ENCODE results near the gene DZIP1.

DZIP1 gene

GRCh38 chr13:95643936-95644598, 439 bp downstream of the DZIP1 start:
- no peaks in the 10 kb centered on the region for H3K27me3 ChIP-seq (ENCODE audit: control insufficient read depth, insufficient read depth, low read length, poor library complexity, severe bottlenecking)
- no peaks in the 10 kb centered on the region for H3K9me3 ChIP-seq (ENCODE audit: control insufficient read depth, low read length)
- peak overlapping the region; percentile 77 for H3K4me3 ChIP-seq (ENCODE audit: insufficient read depth, low read depth, low read length)
- WGBS, 2 experiments, result 0% methylated on average over 62 of the region's 62 CpGs
- peak overlapping the region; percentile 82 for H3K27ac ChIP-seq (ENCODE audit: insufficient read depth, low read depth, low read length, poor library complexity, severe bottlenecking)
- peaks cover 5% of the 10 kb centered on the region for H3K36me3 ChIP-seq (ENCODE audit: control insufficient read depth, insufficient read depth, low read length)
- H3K4me1 ChIP-seq (ENCODE audit: control insufficient read depth, insufficient read depth, low read length), result peaks cover 14% of the 10 kb centered on the region

GRCh38 chr13:95643571-95643935, 953 bp downstream of the DZIP1 start:
- WGBS, 2 experiments, result 3 to 5% methylated on average over 16 of the region's 16 CpGs
- H3K9me3 ChIP-seq (ENCODE audit: control insufficient read depth, low read length), result no peaks in the 10 kb centered on the region
- peaks cover 5% of the 10 kb centered on the region for H3K36me3 ChIP-seq (ENCODE audit: control insufficient read depth, insufficient read depth, low read length)
- no peaks in the 10 kb centered on the region for H3K27me3 ChIP-seq (ENCODE audit: control insufficient read depth, insufficient read depth, low read length, poor library complexity, severe bottlenecking)
- H3K4me3 ChIP-seq (ENCODE audit: insufficient read depth, low read depth, low read length), result peak overlapping the region; percentile 77
- H3K4me1 ChIP-seq (ENCODE audit: control insufficient read depth, insufficient read depth, low read length), result peaks cover 14% of the 10 kb centered on the region
- H3K27ac ChIP-seq (ENCODE audit: insufficient read depth, low read depth, low read length, poor library complexity, severe bottlenecking), result peak overlapping the region; percentile 82

- peaks cover 14% of the 10 kb centered on the region for H3K4me1 ChIP-seq (ENCODE audit: control insufficient read depth, insufficient read depth, low read length)
- H3K36me3 ChIP-seq (ENCODE audit: control insufficient read depth, insufficient read depth, low read length), result peaks cover 5% of the 10 kb centered on the region
- H3K27ac ChIP-seq (ENCODE audit: insufficient read depth, low read depth, low read length, poor library complexity, severe bottlenecking), result no peak overlapping the region
- H3K9me3 ChIP-seq (ENCODE audit: control insufficient read depth, low read length), result no peaks in the 10 kb centered on the region
- WGBS, 2 experiments, result 31 to 52% methylated on average over 3 of the region's 3 CpGs
- no peaks in the 10 kb centered on the region for H3K27me3 ChIP-seq (ENCODE audit: control insufficient read depth, insufficient read depth, low read length, poor library complexity, severe bottlenecking)
- H3K4me3 ChIP-seq (ENCODE audit: insufficient read depth, low read depth, low read length), result peak overlapping the region; percentile 77
Observed at GRCh38 chr13:95642999-95643398, 1.5 kb downstream of the DZIP1 start.

DNA sequence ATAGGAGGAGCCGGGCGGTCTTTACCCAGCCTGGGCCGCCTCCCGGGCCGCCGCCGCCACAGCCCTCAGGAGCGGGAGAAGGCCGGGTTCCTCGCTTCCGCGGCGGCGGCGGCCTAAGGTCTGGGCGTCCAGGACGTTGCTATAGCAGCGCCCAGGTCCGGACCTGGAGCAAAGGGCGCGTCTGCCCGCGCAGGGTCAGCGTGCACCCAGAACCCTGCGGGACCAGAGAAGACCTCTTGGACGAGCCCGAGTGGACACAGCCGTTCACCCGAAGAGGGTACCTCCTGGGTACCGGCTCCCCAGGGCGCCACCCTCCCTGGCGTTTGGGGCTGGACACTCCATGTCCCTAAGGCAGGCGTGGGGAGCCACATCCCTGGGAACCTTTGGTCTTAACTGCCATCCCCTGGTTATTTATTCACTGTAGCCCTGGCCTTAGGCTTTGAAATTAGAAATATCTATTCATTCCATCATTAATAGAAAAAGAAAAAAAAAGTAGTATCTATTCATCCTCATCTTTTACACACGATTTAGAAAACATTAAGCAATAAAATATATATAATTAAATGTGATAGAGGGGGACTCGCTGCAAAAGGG, 2.4 kb downstream of the DZIP1 start:
- no peaks in the 10 kb centered on the region for H3K27me3 ChIP-seq (ENCODE audit: control insufficient read depth, insufficient read depth, low read length, poor library complexity, severe bottlenecking)
- H3K36me3 ChIP-seq (ENCODE audit: control insufficient read depth, insufficient read depth, low read length), result peaks cover 5% of the 10 kb centered on the region
- H3K4me3 ChIP-seq (ENCODE audit: insufficient read depth, low read depth, low read length), result peak overlapping the region; percentile 77
- H3K9me3 ChIP-seq (ENCODE audit: control insufficient read depth, low read length), result no peaks in the 10 kb centered on the region
- no peak overlapping the region for H3K27ac ChIP-seq (ENCODE audit: insufficient read depth, low read depth, low read length, poor library complexity, severe bottlenecking)
- 51 to 56% methylated on average over 33 to 34 of the region's 35 CpGs for WGBS, 2 experiments
- peaks cover 14% of the 10 kb centered on the region for H3K4me1 ChIP-seq (ENCODE audit: control insufficient read depth, insufficient read depth, low read length)

- Histone ChIP-seq H3K36me3 (ENCODE audit: control insufficient read depth, insufficient read depth, low read length) (peaks cover 5% of the 10 kb centered on the region), H3K9me3 (ENCODE audit: control insufficient read depth, low read length) (no peaks in the 10 kb centered on the region), H3K4me1 (ENCODE audit: control insufficient read depth, insufficient read depth, low read length) (peaks cover 14% of the 10 kb centered on the region), H3K4me3 (ENCODE audit: insufficient read depth, low read depth, low read length) (peak overlapping the region; percentile 35), H3K27ac (ENCODE audit: insufficient read depth, low read depth, low read length, poor library complexity, severe bottlenecking) (no peak overlapping the region), H3K27me3 (ENCODE audit: control insufficient read depth, insufficient read depth, low read length, poor library complexity, severe bottlenecking) (no peaks in the 10 kb centered on the region)
- 79 to 80% methylated on average over 58 of the region's 58 CpGs for WGBS, 2 experiments
Observed at GRCh38 chr13:95641291-95642027, 3.0 kb downstream of the DZIP1 start.

DNA sequence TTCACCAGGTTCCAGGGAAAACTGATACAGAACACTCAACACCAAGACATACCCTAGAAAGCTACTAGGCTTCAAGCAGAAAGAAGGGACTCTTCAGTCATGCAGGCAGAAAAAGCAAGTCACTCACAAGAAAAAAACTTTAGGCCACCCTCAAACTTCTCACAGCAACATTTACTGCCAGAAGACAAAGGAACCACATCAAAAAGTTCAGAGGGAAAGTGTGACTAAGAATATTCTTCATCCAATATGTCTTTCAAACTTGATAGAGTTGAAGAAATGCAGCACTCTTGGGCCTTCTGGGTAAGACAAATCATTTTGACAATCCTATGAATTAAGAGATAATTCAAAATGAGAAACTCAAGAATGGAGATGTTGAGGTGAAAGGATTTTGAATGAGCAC, 7.7 kb downstream of the DZIP1 start:
- H3K9me3 ChIP-seq (ENCODE audit: control insufficient read depth, low read length), result no peaks in the 10 kb centered on the region
- no peaks in the 10 kb centered on the region for H3K4me1 ChIP-seq (ENCODE audit: control insufficient read depth, insufficient read depth, low read length)
- H3K27ac ChIP-seq (ENCODE audit: insufficient read depth, low read depth, low read length, poor library complexity, severe bottlenecking), result no peak overlapping the region
- H3K36me3 ChIP-seq (ENCODE audit: control insufficient read depth, insufficient read depth, low read length), result peaks cover 16% of the 10 kb centered on the region
- no peak overlapping the region for H3K4me3 ChIP-seq (ENCODE audit: insufficient read depth, low read depth, low read length)
- no peaks in the 10 kb centered on the region for H3K27me3 ChIP-seq (ENCODE audit: control insufficient read depth, insufficient read depth, low read length, poor library complexity, severe bottlenecking)

GRCh38 chr13:95630593-95630992, 13.9 kb downstream of the DZIP1 start:
- no peaks in the 10 kb centered on the region for H3K4me1 ChIP-seq (ENCODE audit: control insufficient read depth, insufficient read depth, low read length)
- H3K27me3 ChIP-seq (ENCODE audit: control insufficient read depth, insufficient read depth, low read length, poor library complexity, severe bottlenecking), result no peaks in the 10 kb centered on the region
- H3K36me3 ChIP-seq (ENCODE audit: control insufficient read depth, insufficient read depth, low read length), result peaks cover 58% of the 10 kb centered on the region
- H3K4me3 ChIP-seq (ENCODE audit: insufficient read depth, low read depth, low read length), result no peak overlapping the region
- 92 to 97% methylated on average over 2 of the region's 3 CpGs for WGBS, 2 experiments
- no peaks in the 10 kb centered on the region for H3K9me3 ChIP-seq (ENCODE audit: control insufficient read depth, low read length)
- H3K27ac ChIP-seq (ENCODE audit: insufficient read depth, low read depth, low read length, poor library complexity, severe bottlenecking), result no peak overlapping the region

GRCh38 chr13:95629071-95629470, 15.4 kb downstream of the DZIP1 start:
- no peak overlapping the region for H3K4me3 ChIP-seq (ENCODE audit: insufficient read depth, low read depth, low read length)
- H3K9me3 ChIP-seq (ENCODE audit: control insufficient read depth, low read length), result no peaks in the 10 kb centered on the region
- peaks cover 63% of the 10 kb centered on the region for H3K36me3 ChIP-seq (ENCODE audit: control insufficient read depth, insufficient read depth, low read length)
- H3K27ac ChIP-seq (ENCODE audit: insufficient read depth, low read depth, low read length, poor library complexity, severe bottlenecking), result no peak overlapping the region
- no peaks in the 10 kb centered on the region for H3K27me3 ChIP-seq (ENCODE audit: control insufficient read depth, insufficient read depth, low read length, poor library complexity, severe bottlenecking)
- WGBS, 2 experiments, result 96% methylated on average over 4 of the region's 4 CpGs
- H3K4me1 ChIP-seq (ENCODE audit: control insufficient read depth, insufficient read depth, low read length), result no peaks in the 10 kb centered on the region

DNA sequence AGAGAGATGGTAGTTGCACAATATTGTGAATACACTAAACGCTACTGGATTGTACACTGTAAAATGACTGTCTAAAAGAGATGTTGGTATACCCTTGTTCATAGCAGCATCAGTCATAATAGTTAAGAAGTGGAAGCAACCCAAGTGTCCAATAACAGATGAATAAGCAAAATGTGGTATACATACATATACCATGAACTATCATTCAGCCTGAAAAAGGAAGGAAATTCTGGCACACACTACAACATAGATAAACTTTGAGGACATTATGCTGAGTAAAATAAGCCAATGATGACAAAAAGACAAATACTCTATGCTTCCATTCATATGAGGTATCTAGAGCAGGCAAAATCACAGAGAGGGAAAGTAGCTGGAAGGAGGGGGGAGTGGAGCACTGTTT, 16.0 kb downstream of the DZIP1 start:
- no peaks in the 10 kb centered on the region for H3K4me1 ChIP-seq (ENCODE audit: control insufficient read depth, insufficient read depth, low read length)
- no peaks in the 10 kb centered on the region for H3K9me3 ChIP-seq (ENCODE audit: control insufficient read depth, low read length)
- peaks cover 64% of the 10 kb centered on the region for H3K36me3 ChIP-seq (ENCODE audit: control insufficient read depth, insufficient read depth, low read length)
- no peak overlapping the region for H3K27ac ChIP-seq (ENCODE audit: insufficient read depth, low read depth, low read length, poor library complexity, severe bottlenecking)
- no peak overlapping the region for H3K4me3 ChIP-seq (ENCODE audit: insufficient read depth, low read depth, low read length)
- whole genome bisulfite sequencing, 2 experiments, result 100% methylated on average over 1 of the region's 1 CpG
- no peaks in the 10 kb centered on the region for H3K27me3 ChIP-seq (ENCODE audit: control insufficient read depth, insufficient read depth, low read length, poor library complexity, severe bottlenecking)

- WGBS, 2 experiments, result 98 to 100% methylated on average over 1 of the region's 1 CpG
- Histone ChIP-seq H3K4me1 (ENCODE audit: control insufficient read depth, insufficient read depth, low read length) (no peaks in the 10 kb centered on the region), H3K4me3 (ENCODE audit: insufficient read depth, low read depth, low read length) (no peak overlapping the region), H3K9me3 (ENCODE audit: control insufficient read depth, low read length) (no peaks in the 10 kb centered on the region), H3K27ac (ENCODE audit: insufficient read depth, low read depth, low read length, poor library complexity, severe bottlenecking) (no peak overlapping the region), H3K27me3 (ENCODE audit: control insufficient read depth, insufficient read depth, low read length, poor library complexity, severe bottlenecking) (no peaks in the 10 kb centered on the region), H3K36me3 (ENCODE audit: control insufficient read depth, insufficient read depth, low read length) (peaks cover 72% of the 10 kb centered on the region)
Observed at GRCh38 chr13:95627590-95627989, 16.9 kb downstream of the DZIP1 start.

All from ectodermal cell (in vitro differentiated cells).